ENCODE results near the gene SORCS1.

The SORCS1 gene

GRCh38 chr10:106971411-106971831 lies 193.1 kb downstream of the SORCS1 start:
- Histone ChIP-seq H2AFZ (ENCODE audit: low read length) (no peak overlapping the region), H3K79me2 (ENCODE audit: insufficient read depth, low read length) (no peaks in the 10 kb centered on the region), H3K9ac (ENCODE audit: low read length) (no peak overlapping the region), H3K27ac (ENCODE audit: low read depth, low read length, poor library complexity, severe bottlenecking) (no peak overlapping the region), H3K4me1 (ENCODE audit: insufficient read depth, low read length, severe bottlenecking) (no peaks in the 10 kb centered on the region), H3K36me3 (ENCODE audit: insufficient read depth, low read length) (no peaks in the 10 kb centered on the region), H3K4me2 (ENCODE audit: low read length) (no peak overlapping the region), H3K4me3 (ENCODE audit: low read depth, low read length, poor library complexity, severe bottlenecking) (no peak overlapping the region), H3F3A (ENCODE audit: insufficient read depth, low read length) (no peaks in the 10 kb centered on the region), H3K9me3 (ENCODE audit: low read length) (no peaks in the 10 kb centered on the region), H4K20me1 (ENCODE audit: insufficient read depth, low read length) (no peaks in the 10 kb centered on the region), H3K27me3 (ENCODE audit: insufficient read depth, low read length) (no peaks in the 10 kb centered on the region), H3K9me2 (ENCODE audit: low read depth, low read length) (no peaks in the 10 kb centered on the region)
- TF ChIP-seq, protein P1, sequence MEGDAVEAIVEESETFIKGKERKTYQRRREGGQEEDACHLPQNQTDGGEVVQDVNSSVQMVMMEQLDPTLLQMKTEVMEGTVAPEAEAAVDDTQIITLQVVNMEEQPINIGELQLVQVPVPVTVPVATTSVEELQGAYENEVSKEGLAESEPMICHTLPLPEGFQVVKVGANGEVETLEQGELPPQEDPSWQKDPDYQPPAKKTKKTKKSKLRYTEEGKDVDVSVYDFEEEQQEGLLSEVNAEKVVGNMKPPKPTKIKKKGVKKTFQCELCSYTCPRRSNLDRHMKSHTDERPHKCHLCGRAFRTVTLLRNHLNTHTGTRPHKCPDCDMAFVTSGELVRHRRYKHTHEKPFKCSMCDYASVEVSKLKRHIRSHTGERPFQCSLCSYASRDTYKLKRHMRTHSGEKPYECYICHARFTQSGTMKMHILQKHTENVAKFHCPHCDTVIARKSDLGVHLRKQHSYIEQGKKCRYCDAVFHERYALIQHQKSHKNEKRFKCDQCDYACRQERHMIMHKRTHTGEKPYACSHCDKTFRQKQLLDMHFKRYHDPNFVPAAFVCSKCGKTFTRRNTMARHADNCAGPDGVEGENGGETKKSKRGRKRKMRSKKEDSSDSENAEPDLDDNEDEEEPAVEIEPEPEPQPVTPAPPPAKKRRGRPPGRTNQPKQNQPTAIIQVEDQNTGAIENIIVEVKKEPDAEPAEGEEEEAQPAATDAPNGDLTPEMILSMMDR (IDR thresholded peaks at IDR 0.05; ENCODE audit: low read length) = no peak
- no peak for TF ChIP-seq EZH2 (IDR thresholded peaks at IDR 0.05; ENCODE audit: borderline replicate concordance, low read length)

GRCh38 chr10:106967452-106967851 lies 197.1 kb downstream of the SORCS1 start:
- H3K27ac ChIP-seq (ENCODE audit: low read depth, low read length, poor library complexity, severe bottlenecking) = no peak overlapping the region
- H2AFZ ChIP-seq (ENCODE audit: low read length) = no peak overlapping the region
- no peak overlapping the region for H3K9ac ChIP-seq (ENCODE audit: low read length)
- no peak overlapping the region for H3K4me3 ChIP-seq (ENCODE audit: low read depth, low read length, poor library complexity, severe bottlenecking)
- no peaks in the 10 kb centered on the region for H3K27me3 ChIP-seq (ENCODE audit: insufficient read depth, low read length)
- no peaks in the 10 kb centered on the region for H3K4me1 ChIP-seq (ENCODE audit: insufficient read depth, low read length, severe bottlenecking)
- no peaks in the 10 kb centered on the region for H3F3A ChIP-seq (ENCODE audit: insufficient read depth, low read length)
- H4K20me1 ChIP-seq (ENCODE audit: insufficient read depth, low read length) = no peaks in the 10 kb centered on the region
- no peaks in the 10 kb centered on the region for H3K36me3 ChIP-seq (ENCODE audit: insufficient read depth, low read length)
- H3K9me3 ChIP-seq (ENCODE audit: low read length) = no peaks in the 10 kb centered on the region
- no peaks in the 10 kb centered on the region for H3K9me2 ChIP-seq (ENCODE audit: low read depth, low read length)
- no peaks in the 10 kb centered on the region for H3K79me2 ChIP-seq (ENCODE audit: insufficient read depth, low read length)
- TF ChIP-seq EZH2 (IDR thresholded peaks at IDR 0.05; ENCODE audit: borderline replicate concordance, low read length) = no peak
- TF ChIP-seq, protein P1 (IDR thresholded peaks at IDR 0.05; ENCODE audit: low read length) = no peak
- no peak overlapping the region for H3K4me2 ChIP-seq (ENCODE audit: low read length)

GRCh38 chr10:106960812-106961211 lies 203.7 kb downstream of the SORCS1 start:
- Histone ChIP-seq H3K4me1 (ENCODE audit: insufficient read depth, low read length, severe bottlenecking) (no peaks in the 10 kb centered on the region), H3K9me2 (ENCODE audit: low read depth, low read length) (no peaks in the 10 kb centered on the region), H4K20me1 (ENCODE audit: insufficient read depth, low read length) (no peaks in the 10 kb centered on the region), H3K27ac (ENCODE audit: low read depth, low read length, poor library complexity, severe bottlenecking) (no peak overlapping the region), H3K27me3 (ENCODE audit: insufficient read depth, low read length) (no peaks in the 10 kb centered on the region), H2AFZ (ENCODE audit: low read length) (no peak overlapping the region), H3F3A (ENCODE audit: insufficient read depth, low read length) (no peaks in the 10 kb centered on the region), H3K79me2 (ENCODE audit: insufficient read depth, low read length) (no peaks in the 10 kb centered on the region), H3K36me3 (ENCODE audit: insufficient read depth, low read length) (no peaks in the 10 kb centered on the region), H3K9me3 (ENCODE audit: low read length) (no peaks in the 10 kb centered on the region), H3K4me2 (ENCODE audit: low read length) (no peak overlapping the region), H3K4me3 (ENCODE audit: low read depth, low read length, poor library complexity, severe bottlenecking) (no peak overlapping the region), H3K9ac (ENCODE audit: low read length) (no peak overlapping the region)
- TF ChIP-seq, protein P1 (IDR thresholded peaks at IDR 0.05; ENCODE audit: low read length) = no peak
- TF ChIP-seq EZH2 (IDR thresholded peaks at IDR 0.05; ENCODE audit: borderline replicate concordance, low read length) = no peak
